GM21447 (cell line): Measurements from ENCODE around the gene SART3.
A peak's percentile ranks its signal among the peaks of the same experiment; 100 is the strongest.

Experiments used
- ATAC-seq: cut with Tn5 transposase; IDR thresholded peaks from one replicate; pipeline ENCODE4 v1.9.1; 2021; ENCODE audit not compliant: unreplicated experiment

SART3 gene

DNA sequence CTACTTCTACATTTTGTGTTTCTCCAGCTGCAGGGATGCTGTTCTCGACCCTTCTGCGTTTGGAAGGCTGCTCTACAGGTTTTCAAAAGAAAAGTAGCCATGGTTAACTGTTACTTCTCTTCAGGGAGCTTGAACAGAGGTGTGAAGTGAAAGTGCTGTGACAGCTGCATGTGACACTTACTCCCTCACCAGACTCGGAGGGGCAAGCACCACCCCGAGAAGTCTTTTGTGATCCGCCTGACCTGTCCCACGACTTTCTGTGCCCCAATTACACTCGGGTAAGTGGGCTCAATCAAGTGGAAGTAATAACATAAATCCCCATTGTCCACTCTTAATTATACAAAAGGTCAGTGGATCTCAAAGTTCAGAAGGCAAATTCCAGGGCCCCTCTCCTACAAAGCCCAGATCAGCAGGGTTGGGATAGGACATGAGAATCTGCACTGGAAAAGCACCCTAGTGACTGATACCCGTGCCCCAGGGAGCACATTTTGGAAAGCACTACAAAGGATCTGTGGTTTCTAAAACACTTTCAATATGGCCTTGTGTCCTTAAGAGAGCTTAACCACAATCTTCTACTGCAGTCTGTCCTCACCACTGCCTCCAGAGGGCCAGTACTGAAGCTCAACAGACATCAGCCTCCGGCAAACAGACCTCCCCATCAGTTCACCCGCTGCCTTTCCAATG, 34.3 kb downstream of the SART3 start:
- ATAC-seq: no peak

DNA sequence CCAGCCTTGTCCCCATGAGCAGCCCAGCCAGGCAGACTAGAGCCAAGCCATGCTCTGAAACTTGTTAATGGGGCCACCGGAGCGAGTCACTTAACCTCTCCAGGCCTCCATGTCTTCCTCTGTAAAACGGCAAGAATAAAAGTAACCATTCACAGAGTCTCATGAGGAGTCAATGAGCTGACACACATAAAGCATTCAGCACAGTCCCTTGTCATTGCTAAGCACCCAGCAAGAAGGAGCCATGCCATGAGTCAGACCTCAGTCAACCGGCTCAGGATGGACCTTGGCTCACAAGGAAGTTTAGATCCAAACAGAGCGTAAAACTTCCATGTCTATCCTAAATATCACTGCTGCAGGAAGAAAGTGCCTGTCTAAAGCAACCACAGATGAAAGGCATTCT, 35.3 kb downstream of the SART3 start:
- no peak for ATAC-seq

DNA sequence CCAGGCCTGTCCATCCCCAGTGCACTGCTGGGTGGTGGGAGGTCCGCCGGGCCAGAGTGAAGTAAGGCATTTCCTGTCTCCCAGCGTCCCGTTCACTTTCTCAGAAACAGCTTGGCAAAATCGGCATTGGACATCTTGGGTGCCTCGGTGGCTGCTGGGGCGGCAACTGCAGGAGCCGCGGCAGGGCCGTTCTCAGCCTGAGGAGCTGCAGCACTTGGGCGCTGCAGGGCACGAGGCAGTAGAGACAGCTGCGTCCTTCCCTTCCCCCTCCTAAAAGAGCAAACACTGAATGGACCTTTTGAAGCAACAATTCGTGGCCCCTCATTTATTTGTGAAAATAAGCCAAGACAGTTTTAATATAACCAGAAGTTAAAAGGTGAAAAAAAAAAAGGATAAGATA, 37.6 kb downstream of the SART3 start:
- ATAC-seq: no peak

DNA sequence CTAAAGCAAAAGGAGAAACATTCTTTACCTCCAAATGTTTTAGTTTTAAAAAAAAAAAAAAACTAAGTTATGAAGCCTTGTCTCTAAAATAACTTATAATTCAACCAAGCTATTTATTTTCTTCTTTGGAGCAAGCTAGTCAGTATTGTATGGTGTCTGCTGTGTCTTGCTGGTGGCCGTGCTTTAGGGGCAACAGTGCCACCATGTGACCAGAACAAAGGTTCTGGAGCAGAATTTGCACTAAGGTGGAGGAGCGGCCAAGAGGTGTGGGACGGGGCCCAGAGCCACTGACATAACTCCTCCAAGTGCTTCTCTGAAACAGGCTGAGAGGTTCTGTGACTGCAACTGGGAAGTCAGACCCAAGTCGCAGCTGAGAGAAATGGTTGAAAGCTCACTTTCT, 41.4 kb downstream of the SART3 start:
- no peak for ATAC-seq

DNA sequence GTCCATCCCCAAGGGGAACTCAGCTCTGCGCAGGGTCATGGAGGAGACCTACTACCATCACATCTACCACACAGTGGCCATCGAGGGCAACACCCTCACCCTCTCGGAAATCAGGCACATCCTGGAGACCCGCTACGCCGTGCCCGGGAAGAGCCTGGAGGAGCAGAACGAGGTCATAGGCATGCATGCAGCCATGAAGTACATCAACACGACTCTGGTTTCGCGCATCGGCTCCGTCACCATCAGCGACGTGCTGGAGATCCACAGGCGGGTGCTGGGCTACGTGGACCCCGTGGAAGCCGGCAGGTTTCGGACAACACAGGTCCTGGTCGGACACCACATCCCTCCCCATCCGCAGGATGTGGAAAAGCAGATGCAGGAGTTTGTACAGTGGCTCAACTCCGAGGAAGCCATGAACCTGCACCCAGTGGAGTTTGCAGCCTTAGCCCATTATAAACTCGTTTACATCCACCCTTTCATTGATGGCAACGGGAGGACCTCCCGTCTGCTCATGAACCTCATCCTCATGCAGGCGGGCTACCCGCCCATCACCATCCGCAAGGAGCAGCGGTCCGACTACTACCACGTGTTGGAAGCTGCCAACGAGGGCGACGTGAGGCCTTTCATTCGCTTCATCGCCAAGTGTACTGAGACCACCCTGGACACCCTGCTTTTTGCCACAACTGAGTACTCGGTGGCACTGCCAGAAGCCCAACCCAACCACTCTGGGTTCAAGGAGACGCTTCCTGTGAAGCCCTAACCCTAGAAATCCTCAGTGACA, 42.1 kb downstream of the SART3 start:
- ATAC-seq: no peak

DNA sequence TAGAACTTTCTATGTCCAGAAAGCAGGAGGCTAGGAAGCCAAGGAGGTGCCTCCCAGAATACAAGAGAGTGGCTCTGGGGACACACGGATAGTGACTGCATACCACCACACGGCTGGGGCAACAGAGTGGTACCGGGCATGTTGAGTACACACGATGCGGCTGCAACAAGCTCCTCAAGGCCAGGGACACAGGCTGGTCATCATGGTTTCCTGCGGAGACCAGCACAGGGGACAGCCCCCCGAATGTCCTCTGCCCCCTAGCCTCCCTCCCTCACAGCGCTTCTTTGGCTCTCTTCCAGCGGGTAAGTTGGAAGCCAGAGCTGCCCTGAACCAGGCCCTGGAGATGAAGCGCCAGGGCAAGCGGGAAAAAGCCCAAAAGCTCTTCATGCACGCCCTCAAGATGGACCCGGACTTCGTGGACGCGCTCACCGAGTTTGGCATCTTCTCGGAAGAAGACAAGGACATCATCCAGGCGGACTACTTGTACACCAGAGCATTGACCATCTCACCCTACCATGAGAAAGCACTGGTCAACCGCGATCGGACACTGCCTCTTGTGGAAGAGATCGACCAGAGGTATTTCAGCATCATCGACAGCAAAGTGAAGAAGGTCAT, 42.8 kb downstream of the SART3 start:
- ATAC-seq: no peak

DNA sequence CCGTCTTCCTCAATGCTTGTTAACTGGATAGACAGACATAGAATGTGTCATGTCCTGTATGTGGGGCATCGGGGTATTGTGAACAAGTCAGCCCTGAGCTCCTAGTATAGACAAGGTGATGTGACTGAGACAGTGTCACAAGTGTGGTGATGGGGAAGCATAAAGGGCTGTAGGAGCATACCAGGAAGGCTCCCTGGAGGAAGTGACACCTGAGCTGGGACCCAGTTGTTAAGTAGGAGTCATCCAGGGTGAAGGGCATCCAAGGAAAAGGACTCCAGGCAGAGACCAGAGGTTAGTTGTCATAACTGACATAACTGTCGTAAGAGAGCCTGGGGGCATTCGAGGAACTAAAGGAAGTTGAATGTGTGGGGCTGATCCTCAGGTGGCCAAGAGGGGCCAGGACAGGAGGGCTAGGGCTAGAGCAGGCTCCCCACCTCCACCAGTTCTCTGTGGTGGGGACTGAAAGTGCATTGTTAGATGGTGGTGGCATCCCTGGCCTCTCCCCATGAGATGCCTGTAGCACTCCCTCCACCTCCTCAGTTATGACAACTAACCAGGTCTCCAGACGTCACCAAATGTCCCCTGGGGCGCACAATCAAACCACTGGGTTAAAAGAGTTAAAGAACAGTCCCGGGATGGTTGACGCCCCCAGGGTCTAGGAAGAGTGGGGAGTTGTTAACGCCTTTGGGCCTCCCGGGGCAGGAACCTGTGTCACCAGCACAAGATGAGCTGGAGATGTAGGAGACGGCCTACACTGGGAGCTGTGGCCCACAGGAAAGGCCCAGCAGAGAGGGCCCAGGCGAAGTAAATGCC, 43.5 kb downstream of the SART3 start:
- no peak for ATAC-seq

DNA sequence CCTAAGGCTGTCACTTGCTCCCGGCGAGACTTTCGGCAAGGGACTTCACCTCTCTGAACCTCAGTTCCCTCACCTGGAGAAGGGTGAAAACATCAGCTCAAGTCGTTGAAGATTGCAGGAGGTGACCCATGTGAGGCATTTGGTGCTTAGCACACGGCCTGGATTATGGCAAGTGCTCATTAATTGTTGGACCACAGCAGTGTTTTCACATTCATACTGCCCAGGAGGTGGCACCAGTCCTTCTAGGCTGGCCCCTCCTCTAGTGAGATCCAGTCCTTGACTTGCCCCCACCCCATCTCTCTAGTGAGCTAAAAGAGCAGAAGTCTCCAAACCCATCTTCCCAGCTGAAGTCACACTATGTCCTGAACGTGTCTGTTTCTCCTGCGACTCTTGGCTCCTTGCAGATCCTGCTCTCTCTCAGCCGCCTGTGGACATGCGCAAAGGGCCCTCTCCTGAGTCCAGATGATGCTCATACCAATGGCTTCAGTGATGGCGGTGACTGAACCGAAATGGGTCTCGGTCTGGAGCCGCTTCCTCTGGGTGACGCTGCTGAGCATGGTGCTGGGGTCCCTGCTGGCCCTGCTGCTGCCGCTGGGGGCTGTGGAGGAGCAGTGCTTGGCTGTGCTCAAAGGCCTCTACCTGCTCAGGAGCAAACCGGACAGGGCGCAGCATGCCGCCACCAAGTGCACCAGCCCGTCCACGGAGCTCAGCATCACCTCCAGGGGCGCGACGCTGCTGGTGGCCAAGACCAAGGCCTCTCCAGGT, 44.3 kb downstream of the SART3 start:
- no peak for ATAC-seq

DNA sequence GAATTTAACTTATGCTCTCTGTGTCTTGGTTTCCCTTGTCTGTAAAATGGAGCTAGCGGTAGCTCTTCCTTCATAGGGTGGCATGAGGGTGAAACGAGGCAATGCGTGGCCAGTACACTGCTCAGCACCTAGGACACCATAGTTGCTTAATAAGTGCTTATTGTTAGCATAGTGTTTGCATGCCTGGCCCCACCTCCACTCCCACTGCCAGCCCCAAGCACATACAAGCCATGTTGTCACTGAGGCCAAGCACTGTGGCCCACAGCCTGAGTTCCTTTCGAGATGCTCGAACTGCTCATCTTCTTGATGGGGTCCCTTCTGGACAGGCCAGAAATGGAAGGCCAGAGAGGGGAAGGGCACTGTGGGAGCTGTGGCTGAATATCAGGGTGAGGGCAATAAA, 45.1 kb downstream of the SART3 start:
- ATAC-seq: no peak

DNA sequence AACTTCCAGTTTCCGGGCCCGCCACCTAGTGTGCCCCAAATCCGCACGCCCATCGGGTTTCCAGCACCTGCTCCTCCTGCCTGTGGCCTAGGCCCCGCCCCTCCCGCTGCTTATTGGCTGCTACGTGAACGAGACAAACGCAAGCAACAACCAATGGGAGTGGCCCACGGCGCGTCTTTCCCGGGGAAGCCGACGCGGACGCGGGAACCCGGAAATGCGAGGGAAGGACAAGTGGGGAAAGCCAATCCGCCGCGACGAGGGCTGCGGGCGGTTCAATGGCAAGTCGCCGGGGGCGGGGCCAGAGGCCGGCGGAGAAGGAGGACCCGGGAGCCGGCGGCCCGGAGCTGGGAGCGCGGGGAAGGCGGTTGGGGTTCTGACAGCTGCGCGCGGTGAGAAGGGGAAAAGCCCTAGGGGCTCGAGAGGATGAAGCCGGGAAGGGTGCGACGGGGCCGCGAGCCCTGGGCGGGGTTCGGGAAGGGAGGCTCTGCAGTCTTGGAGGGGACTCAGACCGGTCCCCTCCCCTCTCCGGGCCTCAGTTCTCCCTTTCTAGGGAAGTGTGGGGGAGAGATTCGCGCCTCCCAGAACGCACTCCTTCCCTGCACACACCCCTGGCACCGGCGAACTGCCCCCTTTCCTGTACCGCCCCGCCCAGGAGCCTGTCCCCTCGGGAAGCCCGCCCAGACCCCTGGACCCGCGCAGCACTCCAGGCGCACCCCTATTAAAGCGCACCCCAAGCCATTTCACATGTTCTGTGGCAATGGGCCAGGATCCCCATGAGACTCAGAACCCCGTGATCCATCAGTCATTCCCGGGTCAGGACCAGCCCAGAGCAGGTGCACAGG, 45.8 kb downstream of the SART3 start, which contains the start of gene FICD:
Gene FICD, plus strand, starts transcription at position 305 of the 842 bp plus-strand sequence. CDS start 1,696 bp downstream, outside the sequence.
- ATAC-seq: peak; percentile 69

DNA sequence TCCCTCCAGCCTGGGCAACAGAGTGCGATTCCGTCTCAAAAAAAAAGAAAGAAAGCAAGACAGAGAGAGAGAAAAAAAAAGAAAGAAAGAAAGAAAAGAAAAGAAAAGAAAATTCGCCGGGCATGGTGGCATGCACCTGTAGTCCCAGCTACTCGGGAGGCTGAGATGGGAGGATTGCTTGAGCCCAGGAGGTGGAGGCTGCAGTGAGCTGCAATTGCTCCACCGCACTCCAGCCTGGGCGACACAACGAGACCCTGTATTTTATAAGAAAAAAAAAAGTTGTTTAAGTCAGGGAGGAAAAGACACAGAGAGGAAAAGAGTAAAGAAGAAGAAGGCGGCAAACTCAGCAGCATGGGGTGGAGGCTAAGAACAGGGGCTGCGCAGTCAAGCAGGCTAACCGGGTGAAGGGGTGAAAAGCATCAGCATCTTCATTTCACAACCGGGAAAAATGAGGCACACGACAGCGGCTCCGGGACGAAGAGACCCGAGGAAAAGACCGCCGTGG, 46.5 kb downstream of the SART3 start:
- ATAC-seq: peak; percentile 6

DNA sequence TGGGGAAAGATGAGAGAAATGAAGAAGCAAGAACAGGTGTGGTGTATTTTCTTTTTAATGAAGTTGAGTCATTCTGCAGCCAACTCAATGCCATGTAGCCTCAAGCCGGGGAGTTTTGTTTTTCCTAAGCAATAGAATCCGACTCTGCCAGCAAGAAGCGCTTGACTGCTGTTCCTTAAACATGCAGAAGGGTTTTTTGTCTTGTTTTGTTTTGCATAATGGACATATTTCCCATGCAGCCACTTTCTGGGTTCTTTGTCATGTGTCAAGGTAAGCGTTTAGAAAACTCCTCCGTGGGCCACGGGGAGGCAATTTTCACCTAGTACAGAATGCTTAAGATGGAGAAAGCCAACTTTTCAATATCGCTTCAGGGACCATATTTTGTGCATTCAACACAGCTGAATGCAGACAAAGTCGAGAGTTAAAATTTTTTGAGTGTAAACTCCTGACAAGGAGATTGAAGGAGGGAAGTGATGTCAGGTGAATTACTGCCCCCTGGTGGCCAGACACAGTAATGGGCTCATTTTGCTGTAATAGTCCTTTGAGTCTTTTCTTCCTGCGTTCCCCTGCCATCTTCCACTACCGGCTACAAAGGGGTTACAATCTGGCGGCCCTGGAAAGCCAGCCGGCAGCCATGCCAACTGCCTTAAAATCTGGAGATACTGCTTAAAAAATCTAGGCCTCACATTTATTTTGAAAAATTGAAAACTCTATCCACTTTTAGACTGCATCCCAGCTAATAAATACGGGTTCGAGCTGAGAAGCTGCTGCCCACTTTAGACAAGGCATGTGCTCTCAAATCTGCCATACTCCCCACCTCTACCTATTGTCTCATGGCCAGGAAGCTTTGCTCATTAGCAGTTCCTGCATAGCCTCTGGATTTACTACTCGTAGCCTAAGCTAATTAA, 49.1 kb downstream of the SART3 start:
- no peak for ATAC-seq

DNA sequence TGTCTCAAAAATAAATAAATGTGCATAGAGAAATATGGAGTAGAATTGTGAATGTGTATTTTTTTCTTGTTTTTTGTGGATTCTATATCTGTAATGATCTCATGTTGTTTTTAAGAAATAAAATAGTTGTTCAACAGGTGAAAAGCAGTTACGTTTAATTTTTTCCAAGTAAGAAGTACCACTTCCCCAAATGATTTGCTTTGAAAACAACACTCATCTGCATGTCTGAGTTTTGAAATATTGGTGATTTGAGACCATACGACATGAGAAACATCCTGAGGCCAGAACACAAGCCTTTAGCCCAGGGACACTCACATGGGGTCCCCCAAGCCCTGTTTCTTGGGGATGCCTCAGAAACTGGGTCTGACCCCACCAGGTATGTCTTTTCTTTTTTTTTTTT, 50.1 kb downstream of the SART3 start:
- ATAC-seq: no peak

DNA sequence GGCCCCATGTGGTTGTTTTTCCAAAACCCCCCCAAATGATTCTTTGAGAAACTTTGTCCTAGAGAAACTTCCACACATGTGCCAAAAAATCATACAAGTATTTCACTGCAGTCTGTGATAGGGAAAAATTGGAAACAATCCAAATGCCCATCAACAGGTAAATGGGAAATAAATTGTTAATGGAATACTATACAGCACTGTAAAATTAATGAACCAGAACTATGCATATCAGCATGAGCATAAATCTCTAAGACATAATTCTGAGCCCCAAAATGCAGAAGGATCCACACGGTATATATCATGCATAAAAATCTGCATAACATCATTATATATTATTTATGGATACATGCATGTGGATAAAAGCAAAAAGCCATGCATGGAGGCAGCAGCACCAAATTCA, 51.2 kb downstream of the SART3 start:
- no peak for ATAC-seq

DNA sequence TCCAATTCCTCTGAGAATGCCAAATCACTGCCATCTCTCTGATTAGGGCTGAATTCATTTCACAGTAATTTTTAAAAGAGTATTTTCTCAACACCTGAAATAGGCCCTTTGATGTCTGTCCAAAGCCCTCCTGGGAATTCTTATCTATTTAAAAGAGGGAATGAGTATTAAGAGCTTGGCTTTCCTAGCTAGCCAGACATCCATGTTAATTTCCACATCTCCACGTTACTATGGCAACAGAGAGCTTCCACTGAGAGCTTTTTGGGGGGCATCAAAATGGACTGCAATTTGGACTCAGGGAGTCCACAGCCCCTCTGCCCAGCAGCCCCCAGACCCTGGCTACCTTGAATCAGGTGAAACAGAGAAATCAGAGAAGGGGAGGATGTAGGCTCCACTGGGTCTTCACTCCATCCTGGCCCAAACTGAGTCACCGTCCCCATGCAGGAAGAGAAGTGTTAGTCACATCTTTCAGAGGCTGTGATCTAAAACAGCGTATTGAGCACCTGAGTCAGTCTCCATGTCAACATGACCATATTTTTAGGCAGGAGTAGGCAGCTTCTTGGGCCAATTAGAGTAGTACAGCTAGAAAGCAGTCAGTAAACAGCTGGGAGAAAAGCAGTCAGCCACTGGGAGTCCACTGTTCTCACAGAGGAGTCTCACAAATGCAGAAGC, 52.9 kb downstream of the SART3 start:
- peak; percentile 49 for ATAC-seq

DNA sequence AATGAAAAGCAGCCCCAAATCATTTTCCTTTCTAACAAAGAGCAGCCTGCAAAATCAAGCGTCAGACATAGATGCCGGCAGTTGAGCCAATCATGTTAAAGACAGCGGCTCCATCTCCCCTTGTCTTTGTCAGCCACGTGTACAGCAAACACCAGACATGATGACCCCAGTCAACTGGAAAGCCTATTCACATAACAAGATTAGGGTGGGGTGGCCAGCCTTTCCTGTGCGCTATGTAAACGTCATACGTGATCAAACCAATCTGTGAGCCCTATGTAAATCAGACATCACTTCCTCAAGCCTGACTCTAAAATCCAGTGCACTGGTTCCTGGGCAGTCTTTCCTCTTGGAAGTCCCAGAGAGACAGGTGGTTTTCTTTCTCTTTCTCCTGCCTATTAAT, 55.8 kb downstream of the SART3 start:
- ATAC-seq: no peak

DNA sequence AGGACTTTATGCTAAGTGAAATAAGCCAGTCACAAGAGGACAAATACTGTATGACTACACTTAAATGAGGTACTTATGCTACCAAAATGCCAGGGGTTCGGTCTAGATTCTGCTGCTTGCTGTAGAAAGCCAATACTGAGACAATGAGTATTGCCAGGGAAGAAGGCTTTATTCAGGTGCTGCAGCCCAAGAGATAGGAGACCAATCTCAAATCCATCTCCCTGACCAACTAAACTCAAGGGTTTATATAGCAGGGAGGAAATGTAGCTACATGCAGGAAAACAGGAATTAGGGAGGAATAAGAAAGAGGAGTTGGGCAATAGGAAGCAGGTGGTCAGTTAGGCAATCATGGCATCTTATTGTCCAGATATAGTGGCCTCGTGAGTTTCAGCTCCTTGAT, 58.1 kb downstream of the SART3 start:
- ATAC-seq: no peak

DNA sequence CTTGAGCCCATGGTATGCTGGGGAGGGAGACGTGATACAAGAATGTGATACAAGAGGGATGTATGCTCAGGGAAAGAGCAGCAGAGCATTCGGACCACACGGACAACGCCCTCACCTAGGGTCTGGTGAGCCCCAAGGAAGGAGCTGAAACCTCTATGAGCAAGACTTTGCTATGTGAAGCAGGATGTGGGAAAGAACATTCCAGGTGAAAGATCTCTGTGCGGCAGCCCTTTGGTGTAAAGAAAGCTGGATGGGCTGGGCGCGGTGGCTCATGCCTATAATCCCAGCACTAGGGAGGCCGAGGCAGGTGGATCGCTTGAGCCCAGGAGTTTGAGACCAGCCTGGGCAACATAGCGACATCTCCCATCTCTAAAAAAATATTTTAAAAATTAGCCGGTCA, 62.8 kb downstream of the SART3 start:
- ATAC-seq: no peak
